HEK293T (cell line): ENCODE measurements around the gene NPHP4.

Source experiments
- CTCF ChIA-PET: fragments of 350-600 bp; formaldehyde crosslinking; extraction: SDS; loops from one replicate; lab custom pipeline; 2021; ENCODE audit warnings: antibody characterized with exemption, inconsistent platforms; lab: Yijun Ruan, JAX
- POLR2A ChIA-PET: fragments of 350-600 bp; formaldehyde crosslinking; extraction: SDS; loops from one replicate; lab custom pipeline; 2020; ENCODE audit warnings: antibody characterized with exemption, inconsistent platforms; lab: Yijun Ruan, JAX
- DNase-seq: peaks from one replicate; pipeline ENCODE4 v3.0.0; 2012; ENCODE audit warnings: mixed read lengths; ENCODE audit errors: extremely low spot score
- ARNT ChIP-seq: fragments of 450-650 bp; IDR thresholded peaks from 2 replicates; pipeline ENCODE4 v1.6.1; 2017; ENCODE audit warnings: mild to moderate bottlenecking
- BHLHE40 ChIP-seq: fragments of 450-650 bp; IDR thresholded peaks from 2 replicates; pipeline ENCODE4 v1.6.1; 2016; ENCODE audit warnings: mild to moderate bottlenecking, moderate library complexity, borderline replicate concordance
- CTBP1 ChIP-seq: fragments of 450-650 bp; IDR thresholded peaks from 2 replicates; pipeline ENCODE4 v1.6.1; 2016; ENCODE audit warnings: borderline replicate concordance
- ELF4 ChIP-seq: fragments of 450-650 bp; IDR thresholded peaks from 2 replicates; pipeline ENCODE4 v1.6.1; 2017; ENCODE audit warnings: antibody characterized with exemption
- FOXA1 ChIP-seq: fragments of 450-650 bp; IDR thresholded peaks from 2 replicates; pipeline ENCODE4 v1.6.1; 2016; ENCODE audit warnings: mild to moderate bottlenecking
- FOXK2 ChIP-seq: fragments of 450-650 bp; IDR thresholded peaks from 2 replicates; pipeline ENCODE4 v1.6.1; 2016; ENCODE audit warnings: mild to moderate bottlenecking
- FOXM1 ChIP-seq: fragments of 450-650 bp; IDR thresholded peaks from 2 replicates; pipeline ENCODE4 v1.6.1; 2017; ENCODE audit warnings: mild to moderate bottlenecking, borderline replicate concordance
- HDGF ChIP-seq: fragments of 450-650 bp; IDR thresholded peaks from 2 replicates; pipeline ENCODE4 v1.6.1; 2017; ENCODE audit warnings: antibody characterized with exemption, borderline replicate concordance
- L3MBTL2 ChIP-seq: fragments of 450-650 bp; conservative IDR thresholded peaks from 2 replicates; pipeline ENCODE4 v1.6.1; 2016; ENCODE audit warnings: mild to moderate bottlenecking
- LEF1 ChIP-seq: fragments of 450-650 bp; IDR thresholded peaks from 2 replicates; pipeline ENCODE4 v1.6.1; 2017; ENCODE audit warnings: mild to moderate bottlenecking, borderline replicate concordance
- NFRKB ChIP-seq: fragments of 450-650 bp; IDR thresholded peaks from 2 replicates; pipeline ENCODE4 v1.6.1; 2016; ENCODE audit warnings: mild to moderate bottlenecking, moderate library complexity
- PKNOX1 ChIP-seq: fragments of 450-650 bp; IDR thresholded peaks from 2 replicates; pipeline ENCODE4 v1.6.1; 2016
- SP1 ChIP-seq: fragments of 450-650 bp; IDR thresholded peaks from 2 replicates; pipeline ENCODE4 v1.6.1; 2017
- SUZ12 ChIP-seq: fragments of 450-650 bp; IDR thresholded peaks from 2 replicates; pipeline ENCODE4 v1.6.1; 2016; ENCODE audit warnings: mild to moderate bottlenecking
- TARDBP ChIP-seq: fragments of 450-650 bp; IDR thresholded peaks from 2 replicates; pipeline ENCODE4 v1.6.1; 2016
- ZNF384 ChIP-seq: fragments of 450-650 bp; IDR thresholded peaks from 2 replicates; pipeline ENCODE4 v1.6.1; 2016

The NPHP4 gene

GRCh38 chr1:5955479-5955977 lies 36.7 kb downstream of the NPHP4 start:
- no peak for DNase-seq
- CTCF ChIA-PET: interaction anchor here (0.5 kb wide), 1 partner anchor 37 kb away, joined by 3 read pairs; no protein-coding TSS in a partner anchor

GRCh38 chr1:5954964-5955363 lies 37.3 kb downstream of the NPHP4 start:
- no peak for DNase-seq
- ChIA-PET POLR2A (no interaction called here), CTCF (interaction anchor here (0.5 to 0.6 kb wide), 2 partner anchors 19 to 37 kb away, joined by 3 read pairs; no protein-coding TSS in a partner anchor)
- TF ChIP-seq SP1 (no peak), FOXM1 (no peak), FOXA1 (no peak), SUZ12 (no peak), BHLHE40 (no peak), HDGF (no peak), CTBP1 (no peak), ZNF384 (no peak), NFRKB (no peak), L3MBTL2 (no peak), LEF1 (no peak), TARDBP (no peak), ELF4 (no peak), PKNOX1 (no peak), ARNT (no peak), FOXK2 (no peak)

More at GRCh38 chr1:5955479-5955977, 36.7 kb downstream of the NPHP4 start:
- TF ChIP-seq TARDBP (no peak), ZNF384 (no peak), BHLHE40 (no peak), ARNT (no peak), ELF4 (no peak), FOXK2 (no peak), SP1 (no peak)
- POLR2A ChIA-PET: no interaction called here

- ChIA-PET POLR2A (no interaction called here), CTCF (interaction anchor here (0.6 kb wide), 1 partner anchor 49 kb away, joined by 3 read pairs; no protein-coding TSS in a partner anchor)
- DNase-seq: no peak
- TF ChIP-seq TARDBP (no peak), BHLHE40 (no peak)
Measured at GRCh38 chr1:5953386-5953785, 38.8 kb downstream of the NPHP4 start.

GRCh38 chr1:5951846-5952410 lies 40.3 kb downstream of the NPHP4 start:
- DNase-seq: no peak
- ChIA-PET CTCF (no interaction called here), POLR2A (no interaction called here)
- no peak for TF ChIP-seq FOXM1
- no peak for TF ChIP-seq TARDBP
- TF ChIP-seq SUZ12: no peak
- no peak for TF ChIP-seq FOXA1
- TF ChIP-seq L3MBTL2: no peak
- no peak for TF ChIP-seq FOXK2
- no peak for TF ChIP-seq ELF4
- TF ChIP-seq PKNOX1: no peak
- TF ChIP-seq HDGF: no peak
- no peak for TF ChIP-seq CTBP1
- TF ChIP-seq ARNT: no peak
- TF ChIP-seq BHLHE40: no peak
- TF ChIP-seq ZNF384: no peak
- no peak for TF ChIP-seq LEF1
- TF ChIP-seq SP1: no peak
- no peak for TF ChIP-seq NFRKB

GRCh38 chr1:5950994-5951785 lies 41.0 kb downstream of the NPHP4 start:
- ChIA-PET POLR2A (no interaction called here), CTCF (no interaction called here)
- no peak for DNase-seq

GRCh38 chr1:5950201-5950895 lies 41.9 kb downstream of the NPHP4 start:
- no peak for DNase-seq
- CTCF ChIA-PET: no interaction called here
- POLR2A ChIA-PET: no interaction called here
- TF ChIP-seq PKNOX1 (no peak), TARDBP (no peak), NFRKB (no peak), ZNF384 (no peak), LEF1 (no peak), BHLHE40 (no peak), FOXK2 (no peak), FOXM1 (no peak), HDGF (no peak), ELF4 (no peak), ARNT (no peak), CTBP1 (no peak), SP1 (no peak), L3MBTL2 (no peak), FOXA1 (no peak), SUZ12 (no peak)

More at GRCh38 chr1:5950994-5951785, 41.0 kb downstream of the NPHP4 start:
- no peak for TF ChIP-seq ZNF384
- no peak for TF ChIP-seq ARNT
- no peak for TF ChIP-seq TARDBP
- no peak for TF ChIP-seq LEF1
- TF ChIP-seq FOXK2: no peak
- TF ChIP-seq FOXM1: no peak
